SK-MEL-5 (cell line): ENCODE results near the gene SLC30A1. TPM values are rescaled to one million over a fixed set of nuclear protein-coding genes. Genes with fewer than 3 reads are reported as not detected.
"Not testable (repeated sequence)": the region's sequence is repeated elsewhere in the genome, so short reads cannot be mapped to it uniquely, and the experiment has no call there.

Experiments used
- DNase-seq: peaks from one replicate; pipeline ENCODE4 v3.0.0-alpha.2; 2016; ENCODE audit warnings: low read depth, low spot score
- in situ Hi-C: cut with HindIII; loops from 2 replicates; pipeline ENCODE4 v1.10.0; 2016; ENCODE audit warnings: low sequenced_read_pairs, high pct_unique_total_duplicates, low pct_unique_long_range_greater_than_20kb
- total RNA-seq: library from RNA; depleted of rRNA; stranded (reverse); fragments of >200 nt; shearing (Covaris generic); gene quantifications from 2 replicates; pipeline ENCODE4 v1.2.3, GENCODE V29; 2014

Gene SLC30A1
- total RNA-seq, 1 experiment from 2014 or later: 28.2 TPM

- in situ Hi-C loops: no loop called here
- no peak for DNase-seq
These were observed 16.5 kb upstream of the SLC30A1 start for GRCh38 chr1:211595419-211595818.

- DNase-seq: peak; percentile 90
- in situ Hi-C loops: no loop called here
These were observed 13.1 kb upstream of the SLC30A1 start for GRCh38 chr1:211591980-211592493.

- in situ Hi-C loops: no loop called here
- DNase-seq: peak; percentile 92
These were observed 11.1 kb upstream of the SLC30A1 start for GRCh38 chr1:211589782-211590721.

GRCh38 chr1:211588711-211589110 is 9.8 kb upstream of the SLC30A1 start:
- peak; percentile 81 for DNase-seq
- in situ Hi-C loops: no loop called here

DNA sequence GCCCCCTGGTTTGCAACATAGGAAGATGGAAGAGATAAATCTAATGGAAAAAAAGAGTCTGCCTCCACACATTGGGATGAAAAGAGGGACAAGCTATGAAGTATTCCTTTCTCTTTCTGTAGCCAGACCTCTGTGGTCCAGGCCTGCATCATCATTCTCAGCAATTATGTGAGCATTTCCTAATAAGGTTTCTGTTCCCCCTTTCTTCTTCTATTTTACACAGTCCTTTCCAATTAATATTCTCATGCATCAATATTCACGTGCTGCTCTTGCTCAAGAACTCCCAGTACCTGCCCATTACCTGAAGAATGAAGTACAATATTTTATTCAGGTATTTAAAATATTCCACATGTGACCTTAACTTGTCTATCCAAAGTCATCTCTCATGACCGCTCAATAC is 8.2 kb upstream of the SLC30A1 start:
- in situ Hi-C loops: no loop called here
- no peak for DNase-seq

DNA sequence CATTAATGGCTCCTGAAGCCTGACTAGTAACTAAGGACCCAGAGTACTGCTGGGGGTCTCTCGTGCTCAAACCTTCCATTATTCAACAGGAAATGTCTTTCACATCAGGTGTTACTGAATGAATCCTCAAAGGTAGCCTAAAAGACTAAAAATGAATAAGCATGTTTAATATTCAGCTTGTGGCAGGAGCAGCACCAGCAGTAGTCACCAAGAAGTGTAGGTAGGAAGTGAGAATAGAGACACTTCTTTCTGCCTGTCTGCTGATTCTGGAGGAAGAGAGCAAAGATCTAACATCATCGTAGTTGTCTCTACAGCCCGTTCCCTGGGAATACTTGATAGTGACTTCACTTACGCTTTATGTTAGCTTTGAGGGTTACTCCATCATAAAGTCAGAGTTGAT is 7.6 kb upstream of the SLC30A1 start:
- in situ Hi-C loops: no loop called here
- no peak for DNase-seq

GRCh38 chr1:211583011-211583992 is 4.3 kb upstream of the SLC30A1 start:
- DNase-seq: no peak
- in situ Hi-C loops: no loop called here

- in situ Hi-C loops: no loop called here
- DNase-seq: no peak
These were observed 2.6 kb upstream of the SLC30A1 start for GRCh38 chr1:211581526-211581925.

DNA sequence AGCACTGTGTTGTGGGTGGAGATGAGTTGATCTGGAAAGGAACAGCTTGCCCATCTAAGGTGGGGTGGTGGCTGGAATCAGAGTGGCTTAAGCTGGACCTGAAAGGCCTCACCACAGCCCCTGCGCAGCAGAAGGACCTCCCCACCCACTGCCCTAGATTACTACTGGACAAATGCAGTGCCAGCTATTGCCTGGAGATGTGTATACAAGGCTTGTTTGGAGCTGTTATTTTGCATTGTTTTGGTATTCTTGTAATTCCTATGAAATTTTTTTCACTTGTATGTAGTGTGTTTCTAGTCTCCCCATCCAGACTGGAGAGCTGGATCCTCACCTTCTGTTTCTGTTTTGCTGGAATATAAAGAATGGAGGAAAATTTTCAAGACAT is 1.3 kb upstream of the SLC30A1 start:
- in situ Hi-C loops: no loop called here

DNA sequence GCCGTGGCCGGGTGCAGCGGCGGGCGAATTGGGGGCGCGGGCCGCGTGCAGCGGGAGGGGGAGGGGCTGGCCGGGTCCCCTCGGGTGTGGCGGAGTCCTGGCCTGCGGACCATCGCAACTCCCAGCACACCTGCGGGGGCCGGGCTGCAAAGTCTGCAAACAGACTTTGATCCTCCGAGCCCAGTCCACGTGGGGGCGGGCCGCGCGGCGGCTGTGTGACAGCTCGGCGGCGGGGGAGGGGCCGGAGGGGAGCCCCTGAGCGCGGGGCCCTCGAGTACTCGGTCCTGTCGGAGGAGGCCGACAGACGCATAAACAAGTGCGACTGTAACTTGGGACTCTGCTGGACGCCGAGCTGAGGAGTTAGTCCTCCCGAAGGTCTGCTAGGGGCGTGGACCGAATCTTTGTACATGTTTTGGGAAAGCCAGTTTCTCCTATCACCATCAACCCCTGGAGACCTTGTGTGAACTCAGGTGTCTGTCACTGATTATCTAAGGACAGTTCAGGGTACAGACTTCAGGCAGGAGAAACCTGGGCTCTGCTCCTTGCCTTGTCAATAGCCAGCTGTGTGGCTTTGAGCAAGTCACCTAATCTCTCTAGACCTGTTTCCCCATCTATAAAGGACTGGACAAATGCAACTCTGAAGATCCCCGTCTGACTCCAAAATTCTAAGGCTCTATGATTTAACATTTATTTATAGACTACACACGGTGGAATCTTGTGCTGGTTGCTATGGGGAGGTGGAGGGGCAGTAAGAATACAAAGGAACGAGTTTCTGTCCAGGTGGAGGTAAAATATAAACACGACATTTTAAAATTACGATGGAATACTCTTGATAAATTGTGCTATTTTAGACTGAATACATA is 710 bp upstream of the SLC30A1 start:
- in situ Hi-C loops: no loop called here
- DNase-seq: peak; percentile 51

More for the DNA sequence above, 1.3 kb upstream of the SLC30A1 start:
- DNase-seq: no peak

DNA sequence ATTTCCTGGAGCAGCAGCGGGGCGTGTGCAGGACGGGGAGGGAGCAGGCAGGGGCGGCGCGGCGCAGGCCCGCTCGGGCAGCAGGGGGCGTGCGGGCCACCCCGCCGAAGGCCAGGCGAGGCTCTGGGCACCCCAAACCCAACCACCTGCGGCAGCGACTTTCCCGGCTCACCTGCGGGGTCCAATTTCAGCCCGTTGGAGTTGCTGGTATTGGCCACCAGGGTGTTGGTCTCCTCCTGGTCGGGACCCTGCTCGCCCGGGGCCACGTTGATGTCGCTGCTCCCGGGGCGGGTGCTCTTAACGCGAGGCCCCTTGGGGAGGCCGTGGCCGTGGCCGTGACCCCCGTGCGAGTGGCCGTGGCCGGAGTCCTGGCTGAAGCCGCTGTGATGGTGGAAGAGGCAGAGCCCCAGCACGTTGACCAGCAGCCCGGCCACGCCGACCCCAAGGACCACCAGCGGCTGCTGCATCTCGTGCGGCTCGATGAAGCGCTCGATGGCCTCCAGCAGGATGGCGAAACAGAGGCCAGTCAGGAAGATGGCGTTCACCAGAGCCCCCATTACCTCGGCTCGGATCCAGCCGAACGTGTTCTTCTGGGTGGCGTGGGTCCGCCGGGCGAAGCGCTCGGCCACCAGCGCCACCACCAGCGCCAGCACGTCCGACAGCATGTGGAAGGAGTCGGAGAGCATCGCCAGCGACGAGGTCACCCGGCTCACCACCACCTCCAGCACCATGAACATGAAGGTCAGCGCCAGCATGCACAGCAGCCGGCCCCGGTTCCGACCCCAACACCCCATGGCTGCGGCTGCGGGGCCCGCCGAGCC is 932 bp downstream of the SLC30A1 start:
- in situ Hi-C loops: no loop called here
- peak; percentile 67 for DNase-seq

GRCh38 chr1:211577277-211577818 is 1.6 kb downstream of the SLC30A1 start:
- in situ Hi-C loops: no loop called here
- DNase-seq: no peak

DNA sequence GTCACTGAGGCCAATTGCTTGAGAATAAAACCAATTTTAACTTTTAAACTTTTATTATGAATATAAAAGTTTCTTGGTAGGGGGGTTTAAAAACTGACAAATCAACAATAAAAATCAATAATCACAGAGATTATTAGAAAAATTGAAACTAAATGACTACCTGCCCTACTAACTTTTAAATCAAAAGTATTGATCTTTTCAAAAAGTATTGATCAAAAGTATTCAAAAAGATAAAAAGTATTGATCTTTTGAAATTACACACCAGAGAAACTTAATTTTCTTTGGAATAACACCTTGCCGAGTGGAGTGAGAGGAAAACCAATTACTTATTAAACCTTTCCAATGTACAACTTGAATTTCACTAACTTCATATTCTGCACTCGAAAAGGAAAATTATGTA is 2.2 kb downstream of the SLC30A1 start:
- DNase-seq: no peak
- in situ Hi-C loops: no loop called here

GRCh38 chr1:211574705-211575104 is 4.3 kb downstream of the SLC30A1 start:
- in situ Hi-C loops: no loop called here
- DNase-seq: no peak

GRCh38 chr1:211571998-211572397 is 7.0 kb downstream of the SLC30A1 start:
- in situ Hi-C loops: no loop called here
- DNase-seq: no peak

DNA sequence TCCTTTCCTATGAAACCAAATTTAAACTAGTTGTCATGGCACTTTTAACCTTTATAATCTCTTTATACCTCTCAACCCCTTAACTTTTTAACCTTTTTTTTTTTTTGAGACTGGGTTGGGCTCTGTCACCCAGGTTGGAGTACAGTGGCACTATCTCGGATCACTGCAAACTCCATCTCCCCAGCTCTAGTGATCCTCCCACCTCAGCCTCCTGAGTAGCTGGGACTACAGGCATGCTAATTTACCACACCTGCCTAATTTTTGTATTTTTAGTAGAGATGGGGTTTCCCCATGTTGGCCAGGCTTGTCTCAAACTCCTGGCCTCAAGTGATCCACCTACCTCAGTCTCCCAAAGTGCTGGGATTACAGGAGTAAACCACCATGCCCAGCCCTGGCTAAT is 8.6 kb downstream of the SLC30A1 start:
- in situ Hi-C loops, DNase-seq: not testable (repeated sequence)
